ENCODE measurements around the gene TUBGCP3. TPM values are rescaled to one million over a fixed set of nuclear protein-coding genes. Genes with fewer than 3 reads are reported as not detected.
"Not testable (repeated sequence)": the region's sequence is repeated elsewhere in the genome, so short reads cannot be mapped to it uniquely, and the experiment has no call there.

The TUBGCP3 gene
- total RNA-seq, 1 donor from 2014 or later, result 69.3 TPM

DNA sequence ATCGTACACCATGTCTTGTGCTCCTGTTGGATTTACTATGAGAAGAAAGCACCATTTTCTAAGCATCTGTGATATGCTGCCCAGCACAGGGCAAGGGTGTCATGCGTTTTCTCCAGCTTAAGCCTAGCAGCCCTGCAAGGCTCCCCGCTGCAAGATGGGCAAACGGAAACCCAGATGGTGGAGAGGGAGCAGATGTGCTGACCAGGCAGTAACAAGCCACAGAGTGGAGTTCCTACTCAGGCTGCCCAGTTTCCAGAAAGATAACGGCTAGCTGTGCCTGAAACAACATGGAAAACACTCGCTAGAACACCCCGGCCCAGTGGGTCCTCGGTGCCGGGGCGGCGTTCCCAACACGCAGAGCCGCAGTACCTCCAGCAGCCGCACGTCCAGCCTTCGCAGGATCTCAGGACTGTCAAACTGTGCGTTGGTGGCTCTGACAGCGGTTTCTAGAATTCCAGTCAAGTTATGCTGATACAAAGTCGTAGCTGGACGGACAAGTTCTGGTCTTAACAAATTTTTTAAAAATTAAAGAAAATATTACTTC is 68.4 kb downstream of the TUBGCP3 start:
- Mint-ChIP-seq H3K27me3 (no peaks in the 10 kb centered on the region), H3K4me3 (no peak overlapping the region), H3K4me1 (no peaks in the 10 kb centered on the region), H3K27ac (no peak overlapping the region), H3K36me3 (ENCODE audit: low read depth) (peaks cover 24% of the 10 kb centered on the region), H3K9me3 (no peaks in the 10 kb centered on the region)
- no peak for DNase-seq
- intact Hi-C loops (cut with micrococcal nuclease), result no loop called here

DNA sequence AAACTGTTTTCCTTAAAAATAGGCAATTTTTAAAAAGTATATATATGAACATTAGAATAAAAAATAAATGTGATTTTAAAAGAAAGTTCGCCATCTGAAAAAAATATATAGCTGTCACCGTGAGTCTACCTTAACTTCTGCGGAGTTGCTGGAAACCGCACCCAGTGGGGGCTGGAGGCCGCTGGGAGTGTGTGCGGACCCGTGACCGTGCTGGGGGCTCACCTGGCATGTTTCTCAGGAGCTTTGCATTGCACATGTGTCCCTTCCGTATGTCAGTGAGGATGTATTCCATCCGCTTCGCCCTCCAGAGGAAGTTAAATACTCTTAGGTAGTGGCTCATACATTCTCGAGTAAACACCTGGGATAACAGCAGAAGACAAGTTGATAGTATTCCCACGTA is 71.7 kb downstream of the TUBGCP3 start:
- intact Hi-C loops (cut with micrococcal nuclease), result no loop called here
- Mint-ChIP-seq H3K36me3 (ENCODE audit: low read depth) (peaks cover 24% of the 10 kb centered on the region), H3K27ac (no peak overlapping the region), H3K4me1 (no peaks in the 10 kb centered on the region), H3K27me3 (no peaks in the 10 kb centered on the region), H3K4me3 (no peak overlapping the region), H3K9me3 (no peaks in the 10 kb centered on the region)
- no peak for DNase-seq

- Mint-ChIP-seq H3K4me3 (no peak overlapping the region), H3K36me3 (ENCODE audit: low read depth) (peaks cover 23% of the 10 kb centered on the region), H3K9me3 (no peaks in the 10 kb centered on the region), H3K27ac (no peak overlapping the region), H3K4me1 (peaks cover 2% of the 10 kb centered on the region), H3K27me3 (no peaks in the 10 kb centered on the region)
- intact Hi-C loops (cut with micrococcal nuclease), result loop anchor here (5.0 kb wide), 1 partner anchor 94 kb away; no protein-coding TSS in a partner anchor
- no peak for DNase-seq
These were observed 74.2 kb downstream of the TUBGCP3 start for GRCh38 chr13:112513761-112514160.

DNA sequence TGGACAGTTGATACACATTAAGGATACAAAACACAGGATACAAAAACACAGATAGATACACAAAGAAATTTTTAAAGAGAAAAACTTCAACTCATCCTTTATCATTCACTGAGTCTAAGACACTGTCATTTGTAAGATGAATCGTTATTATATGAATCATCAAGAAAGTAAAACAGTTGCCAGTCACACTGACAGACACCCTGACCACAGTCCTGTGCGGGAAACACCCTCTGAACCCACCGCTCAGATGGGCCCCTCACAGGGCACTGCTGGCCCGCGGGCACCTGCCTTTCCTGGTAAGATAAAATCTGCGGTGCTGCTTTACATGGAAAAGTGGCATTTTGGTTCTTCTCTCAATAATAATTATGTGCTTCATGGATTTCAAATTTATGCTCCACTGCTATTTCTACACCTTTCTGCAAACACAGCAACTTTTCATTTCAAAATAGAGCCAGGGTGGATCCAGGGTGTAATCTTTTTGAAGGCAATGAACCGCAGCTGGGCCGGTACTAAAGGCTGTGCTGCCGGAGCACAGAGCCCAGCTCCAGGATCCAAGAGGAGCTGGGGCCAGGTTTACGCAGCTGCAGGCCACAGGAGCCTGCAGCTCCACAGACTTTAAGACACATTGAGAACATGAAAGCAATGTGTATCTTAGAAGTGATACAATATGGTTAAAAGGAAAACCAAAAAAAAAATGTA is 76.8 kb downstream of the TUBGCP3 start:
- H3K4me1 Mint-ChIP-seq, result peaks cover 2% of the 10 kb centered on the region
- no peak for DNase-seq
- no peak overlapping the region for H3K4me3 Mint-ChIP-seq
- no peak overlapping the region for H3K27ac Mint-ChIP-seq
- H3K27me3 Mint-ChIP-seq, result no peaks in the 10 kb centered on the region
- H3K36me3 Mint-ChIP-seq (ENCODE audit: low read depth), result peaks cover 20% of the 10 kb centered on the region
- intact Hi-C loops (cut with micrococcal nuclease), result loop anchor here (5.0 kb wide), 1 partner anchor 96 kb away; no protein-coding TSS in a partner anchor
- H3K9me3 Mint-ChIP-seq, result no peaks in the 10 kb centered on the region

GRCh38 chr13:112510002-112510780 is 77.8 kb downstream of the TUBGCP3 start:
- intact Hi-C loops (cut with micrococcal nuclease), result loop anchor here (5.0 kb wide), 1 partner anchor 97 kb away; no protein-coding TSS in a partner anchor
- peaks cover 17% of the 10 kb centered on the region for H3K36me3 Mint-ChIP-seq (ENCODE audit: low read depth)
- no peaks in the 10 kb centered on the region for H3K9me3 Mint-ChIP-seq
- DNase-seq, result no peak
- H3K27ac Mint-ChIP-seq, result no peak overlapping the region
- peaks cover 2% of the 10 kb centered on the region for H3K4me1 Mint-ChIP-seq
- H3K27me3 Mint-ChIP-seq, result no peaks in the 10 kb centered on the region
- no peak overlapping the region for H3K4me3 Mint-ChIP-seq

DNA sequence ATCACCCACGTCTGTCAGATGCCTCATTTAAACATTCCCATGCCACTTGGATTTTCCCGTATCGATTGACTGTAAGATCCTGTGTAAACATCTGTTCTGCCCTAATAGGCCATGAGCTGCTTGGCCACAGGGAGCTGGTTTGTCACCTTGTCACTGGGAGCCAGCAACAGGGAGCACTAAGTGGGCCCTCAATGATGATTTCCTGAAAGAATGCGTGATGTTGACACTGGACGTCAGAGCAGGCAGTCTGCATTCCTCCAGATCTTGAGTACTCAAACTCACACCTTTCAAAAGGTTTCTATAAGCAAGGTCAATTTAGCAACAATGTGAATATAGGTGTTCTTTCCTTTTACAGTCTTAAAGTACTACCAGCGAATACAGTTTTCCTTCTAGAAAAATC is 78.8 kb downstream of the TUBGCP3 start:
- intact Hi-C loops (cut with micrococcal nuclease), result no loop called here
- Mint-ChIP-seq H3K27ac (no peak overlapping the region), H3K4me3 (no peak overlapping the region), H3K36me3 (ENCODE audit: low read depth) (peaks cover 18% of the 10 kb centered on the region), H3K27me3 (no peaks in the 10 kb centered on the region), H3K9me3 (no peaks in the 10 kb centered on the region), H3K4me1 (peaks cover 2% of the 10 kb centered on the region)
- DNase-seq, result no peak

DNA sequence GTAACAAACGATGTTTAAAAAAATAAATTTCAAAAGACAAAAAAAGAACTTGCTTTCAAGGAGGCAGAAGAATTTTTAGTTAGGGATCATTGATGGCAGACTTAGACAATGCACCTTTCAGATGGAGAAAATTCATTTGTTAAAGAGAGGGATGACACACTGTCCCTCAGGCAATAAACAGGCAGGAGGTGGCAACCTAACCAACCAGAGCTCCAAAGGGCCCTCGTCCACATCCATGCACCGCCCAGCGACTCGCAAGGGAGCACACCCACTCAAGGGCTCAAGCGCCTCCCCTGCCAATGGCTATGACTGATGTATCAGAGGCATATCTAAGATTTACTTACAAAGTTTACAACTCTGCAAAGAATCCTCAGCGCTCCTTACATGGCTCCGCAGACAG is 81.9 kb downstream of the TUBGCP3 start:
- Mint-ChIP-seq H3K9me3 (no peaks in the 10 kb centered on the region), H3K36me3 (ENCODE audit: low read depth) (peaks cover 36% of the 10 kb centered on the region), H3K27ac (no peak overlapping the region), H3K4me3 (no peak overlapping the region), H3K27me3 (no peaks in the 10 kb centered on the region), H3K4me1 (peaks cover 2% of the 10 kb centered on the region)
- intact Hi-C loops (cut with micrococcal nuclease), result no loop called here
- DNase-seq, result no peak

DNA sequence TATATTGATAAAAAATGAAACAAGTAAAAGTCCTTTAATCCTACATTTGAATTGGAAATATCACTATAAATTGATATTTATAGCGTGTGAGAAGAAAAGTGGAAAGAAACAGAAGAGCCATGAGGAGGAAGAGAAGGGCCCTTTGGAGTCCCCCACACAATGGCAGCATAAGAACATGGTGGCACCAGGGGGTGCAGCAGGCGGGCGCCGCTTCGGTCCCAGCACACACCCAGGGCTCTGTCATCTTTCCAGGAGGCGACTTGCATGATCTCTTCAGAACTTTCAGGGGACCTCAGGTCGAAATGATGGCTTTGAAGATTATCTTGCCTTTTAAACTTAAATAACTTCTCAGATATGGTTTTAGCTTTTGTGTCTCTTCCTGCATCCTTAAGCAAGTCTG is 91.8 kb downstream of the TUBGCP3 start:
- DNase-seq, result no peak
- no peaks in the 10 kb centered on the region for H3K27me3 Mint-ChIP-seq
- no peaks in the 10 kb centered on the region for H3K9me3 Mint-ChIP-seq
- no peak overlapping the region for H3K4me3 Mint-ChIP-seq
- peaks cover 19% of the 10 kb centered on the region for H3K36me3 Mint-ChIP-seq (ENCODE audit: low read depth)
- H3K27ac Mint-ChIP-seq, result no peak overlapping the region
- no peaks in the 10 kb centered on the region for H3K4me1 Mint-ChIP-seq
- intact Hi-C loops (cut with micrococcal nuclease), result no loop called here

GRCh38 chr13:112495465-112495864 is 92.5 kb downstream of the TUBGCP3 start:
- Mint-ChIP-seq H3K27me3 (no peaks in the 10 kb centered on the region), H3K36me3 (ENCODE audit: low read depth) (peaks cover 22% of the 10 kb centered on the region), H3K9me3 (no peaks in the 10 kb centered on the region), H3K4me3 (no peak overlapping the region), H3K4me1 (peaks cover 4% of the 10 kb centered on the region), H3K27ac (no peak overlapping the region)
- DNase-seq, result no peak
- intact Hi-C loops (cut with micrococcal nuclease), result no loop called here

DNA sequence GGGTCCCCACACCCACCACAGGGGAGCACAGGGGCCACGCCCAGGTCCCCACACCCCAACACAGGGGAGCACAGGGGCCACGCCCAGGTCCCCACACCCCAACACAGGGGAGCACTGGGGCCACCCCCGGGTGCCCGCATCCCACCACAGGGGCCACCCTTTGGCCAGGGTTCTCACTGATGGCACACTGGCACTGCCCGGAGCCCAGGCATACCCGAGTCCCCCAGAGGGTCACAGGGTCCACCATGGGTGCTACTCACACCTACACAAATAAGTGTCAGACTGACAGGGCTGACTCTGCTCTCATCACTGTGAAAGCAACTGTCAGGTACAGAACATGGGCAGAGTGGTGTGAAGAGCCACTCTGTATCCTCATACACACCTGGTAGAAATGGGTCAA is 98.8 kb downstream of the TUBGCP3 start:
- Mint-ChIP-seq H3K27ac (no peak overlapping the region), H3K27me3 (no peaks in the 10 kb centered on the region), H3K9me3 (no peaks in the 10 kb centered on the region), H3K4me1 (peaks cover 5% of the 10 kb centered on the region), H3K36me3 (ENCODE audit: low read depth) (peaks cover 16% of the 10 kb centered on the region), H3K4me3 (no peak overlapping the region)
- no peak for DNase-seq
- intact Hi-C loops (cut with micrococcal nuclease), result no loop called here

DNA sequence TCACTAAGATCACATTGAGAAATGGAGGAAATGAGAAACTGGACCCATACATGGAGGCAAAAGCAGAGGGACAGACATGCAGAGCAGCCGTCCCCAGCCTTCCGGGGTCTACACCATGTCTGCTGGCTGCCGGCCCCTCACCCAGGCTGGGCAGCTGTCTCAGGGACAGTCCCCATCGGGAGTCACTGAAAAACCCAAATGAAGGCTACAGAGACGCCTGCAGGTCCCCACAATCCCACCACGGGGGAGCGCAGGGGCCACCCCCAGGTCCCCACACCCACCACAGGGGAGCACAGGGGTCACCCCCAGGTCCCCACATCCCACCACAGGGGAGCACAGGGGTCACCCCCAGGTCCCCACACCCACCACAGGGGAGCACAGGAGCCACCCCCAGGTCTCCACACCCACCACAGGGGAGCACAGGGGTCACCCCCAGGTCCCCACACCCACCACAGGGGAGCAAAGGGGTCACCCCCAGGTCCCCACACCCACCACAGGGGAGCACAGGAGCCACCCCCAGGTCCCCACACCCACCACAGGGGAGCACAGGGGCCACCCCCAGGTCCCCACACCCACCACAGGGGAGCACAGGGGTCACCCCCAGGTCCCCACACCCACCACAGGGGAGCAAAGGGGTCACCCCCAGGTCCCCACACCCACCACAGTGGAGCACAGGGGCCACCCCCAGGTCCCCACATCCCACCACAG is 99.5 kb downstream of the TUBGCP3 start:
- H3K9me3 Mint-ChIP-seq; DNase-seq; H3K4me1 Mint-ChIP-seq; H3K27me3 Mint-ChIP-seq; H3K27ac Mint-ChIP-seq; intact Hi-C loops (cut with micrococcal nuclease); H3K4me3 Mint-ChIP-seq: not testable (repeated sequence)
- H3K36me3 Mint-ChIP-seq (ENCODE audit: low read depth), result peaks cover 16% of the 10 kb centered on the region

GRCh38 chr13:112487127-112487517 is 100.8 kb downstream of the TUBGCP3 start:
- Mint-ChIP-seq H3K4me3 (no peak overlapping the region), H3K36me3 (ENCODE audit: low read depth) (peaks cover 16% of the 10 kb centered on the region), H3K9me3 (no peaks in the 10 kb centered on the region), H3K27me3 (no peaks in the 10 kb centered on the region), H3K27ac (no peak overlapping the region), H3K4me1 (peaks cover 5% of the 10 kb centered on the region)
- DNase-seq, result no peak
- intact Hi-C loops (cut with micrococcal nuclease), result no loop called here

- Mint-ChIP-seq H3K36me3 (ENCODE audit: low read depth) (peaks cover 16% of the 10 kb centered on the region), H3K27me3 (no peaks in the 10 kb centered on the region), H3K27ac (no peak overlapping the region), H3K4me3 (no peak overlapping the region), H3K4me1 (peaks cover 5% of the 10 kb centered on the region), H3K9me3 (no peaks in the 10 kb centered on the region)
- intact Hi-C loops (cut with micrococcal nuclease), result no loop called here
- DNase-seq, result no peak
These were observed 101.4 kb downstream of the TUBGCP3 start for GRCh38 chr13:112486386-112487126.

Measured in activated CD4-positive, alpha-beta T cell treated with anti-CD3 and anti-CD28 coated beads, Interleukin-2, amount 10 ng/mL, durations not matched to agents 24 days and 14 days (primary cell).